HG02870 (cell line): ENCODE data around the gene ZCCHC14.
"Not testable (repeated sequence)": the region's sequence is repeated elsewhere in the genome, so short reads cannot be mapped to it uniquely, and the experiment has no call there.

Experiments
- ATAC-seq: cut with Tn5 transposase; IDR thresholded peaks from one replicate; pipeline ENCODE4 v1.9.1; 2021; ENCODE audit warnings: mild to moderate bottlenecking, moderate library complexity; ENCODE audit not compliant: unreplicated experiment

The ZCCHC14 gene

GRCh38 chr16:87525352-87525751 lies 32.5 kb upstream of the ZCCHC14 start:
- no peak for ATAC-seq

GRCh38 chr16:87524407-87524806 lies 31.6 kb upstream of the ZCCHC14 start:
- ATAC-seq = no peak

GRCh38 chr16:87523605-87524004 lies 30.8 kb upstream of the ZCCHC14 start:
- not testable (repeated sequence) for ATAC-seq

GRCh38 chr16:87521764-87522163 lies 28.9 kb upstream of the ZCCHC14 start:
- not testable (repeated sequence) for ATAC-seq

GRCh38 chr16:87519170-87519569 lies 26.3 kb upstream of the ZCCHC14 start:
- not testable (repeated sequence) for ATAC-seq

- ATAC-seq = not testable (repeated sequence)
These were observed 25.7 kb upstream of the ZCCHC14 start for GRCh38 chr16:87518430-87519051.

- ATAC-seq = not testable (repeated sequence)
These were observed 25.0 kb upstream of the ZCCHC14 start for GRCh38 chr16:87517610-87518429.

- ATAC-seq = no peak
These were observed 23.5 kb upstream of the ZCCHC14 start for GRCh38 chr16:87516361-87516760.

- no peak for ATAC-seq
These were observed 22.9 kb upstream of the ZCCHC14 start for GRCh38 chr16:87515475-87516330.

GRCh38 chr16:87509778-87510177 lies 17.0 kb upstream of the ZCCHC14 start:
- ATAC-seq = not testable (repeated sequence)

- no peak for ATAC-seq
These were observed 14.7 kb upstream of the ZCCHC14 start for GRCh38 chr16:87507351-87508069.

GRCh38 chr16:87506423-87507350 lies 13.9 kb upstream of the ZCCHC14 start:
- no peak for ATAC-seq

GRCh38 chr16:87505834-87506233 lies 13.0 kb upstream of the ZCCHC14 start:
- no peak for ATAC-seq

GRCh38 chr16:87503232-87503937 lies 10.6 kb upstream of the ZCCHC14 start:
- not testable (repeated sequence) for ATAC-seq

GRCh38 chr16:87502308-87502969 lies 9.6 kb upstream of the ZCCHC14 start:
- no peak for ATAC-seq

GRCh38 chr16:87501117-87501516 lies 8.3 kb upstream of the ZCCHC14 start:
- no peak for ATAC-seq

GRCh38 chr16:87499189-87499486 lies 6.3 kb upstream of the ZCCHC14 start:
- ATAC-seq = no peak

- ATAC-seq = no peak
These were observed 5.7 kb upstream of the ZCCHC14 start for GRCh38 chr16:87498324-87499188.
